Fibroblast of lung (primary cell): ENCODE data around the gene FHOD3. TPM values are rescaled to one million over a fixed set of nuclear protein-coding genes. Genes with fewer than 3 reads are reported as not detected.

Source experiments
- DNase-seq, 2 donors: peaks; one replicate each; pipeline versions ENCODE4 v3.0.0 to v3.0.0-alpha.2; 2010; ENCODE audit warnings: low read depth in 2 of 2
- H2AFZ ChIP-seq: 2 replicates; pipeline ENCODE4 v1.5.1; 2012; ENCODE audit warnings: low read length, control low read depth, inconsistent platforms
- H3K27ac ChIP-seq: 2 replicates; pipeline ENCODE4 v1.5.1; 2011; ENCODE audit warnings: low read length, control low read depth; ENCODE audit not compliant: insufficient read depth
- H3K27me3 ChIP-seq: 2 replicates; pipeline ENCODE4 v1.5.1; 2011; ENCODE audit warnings: mild to moderate bottlenecking, low read length; ENCODE audit not compliant: control insufficient read depth, insufficient read depth
- H3K36me3 ChIP-seq: 2 replicates; pipeline ENCODE4 v1.5.1; 2011; ENCODE audit warnings: low read length; ENCODE audit not compliant: control insufficient read depth, insufficient read depth
- H3K4me1 ChIP-seq: 2 replicates; pipeline ENCODE4 v1.5.1; 2011; ENCODE audit warnings: low read length; ENCODE audit not compliant: control insufficient read depth, insufficient read depth; ENCODE audit errors: extremely low read depth
- H3K4me2 ChIP-seq: 2 replicates; pipeline ENCODE4 v1.5.1; 2011; ENCODE audit warnings: low read length, control low read depth; ENCODE audit not compliant: insufficient read depth; ENCODE audit errors: extremely low read depth
- H3K4me3 ChIP-seq, 4 experiments: fragments of 200-600 bp in 1 of 4; sonication (generic) in 1 of 4; replicated peaks in 1 of 4; 2 replicates each; pipeline ENCODE4 v1.5.1; 2011 to 2016; ENCODE audit warnings: low read length in 4 of 4, low read depth in 3 of 4, mild to moderate bottlenecking in 3 of 4, control low read depth in 2 of 4, inconsistent platforms in 1 of 4, mixed read lengths in 1 of 4; ENCODE audit not compliant: insufficient read depth in 1 of 4; ENCODE audit errors: control extremely low read depth in 1 of 4
- H3K79me2 ChIP-seq: 2 replicates; pipeline ENCODE4 v1.5.1; 2012; ENCODE audit warnings: mild to moderate bottlenecking, low read length, inconsistent platforms; ENCODE audit not compliant: control insufficient read depth, insufficient read depth
- H3K9ac ChIP-seq: 2 replicates; pipeline ENCODE4 v1.5.1; 2011; ENCODE audit warnings: mild to moderate bottlenecking, low read length, control low read depth; ENCODE audit not compliant: insufficient read depth
- H3K9me3 ChIP-seq: 2 replicates; pipeline ENCODE4 v1.5.1; 2012; ENCODE audit warnings: low read depth, low read length; ENCODE audit not compliant: control insufficient read depth, insufficient read depth
- H4K20me1 ChIP-seq: 2 replicates; pipeline ENCODE4 v1.5.1; 2011; ENCODE audit warnings: low read length; ENCODE audit not compliant: control insufficient read depth, insufficient read depth; ENCODE audit errors: extremely low read depth
- CTCF ChIP-seq, 2 donors: IDR thresholded peaks in 1 of 2; conservative IDR thresholded peaks in 1 of 2; 1 replicate in 1 of 2; 2 replicates in 1 of 2; pipeline ENCODE4 v1.5.1; 2011 to 2012; ENCODE audit warnings: low read length in 2 of 2, control low read depth in 1 of 2, inconsistent platforms in 1 of 2, low read depth in 1 of 2, mild to moderate bottlenecking in 1 of 2
- EZH2 ChIP-seq: IDR thresholded peaks from 2 replicates; pipeline ENCODE4 v1.5.1; 2012; ENCODE audit warnings: low read length, control low read depth, mild to moderate bottlenecking; ENCODE audit errors: missing control alignments
- polyA plus RNA-seq, 2 donors: library from polyadenylated mRNA; depleted of rRNA in 1 of 2; stranded (reverse) in 1 of 2; unstranded in 1 of 2; fragments of >200 nt; gene quantifications; 2 replicates each; pipeline ENCODE4 v1.2.1, GENCODE V29; 2011 to 2012; ENCODE audit warnings: missing spikeins in 1 of 2
- total RNA-seq: library from RNA; depleted of rRNA; stranded (reverse); fragments of >200 nt; gene quantifications from 2 replicates; pipeline ENCODE4 v1.2.1, GENCODE V29; 2014

Gene FHOD3
- total and polyA plus RNA-seq, 2 donors (not counting 1 experiment from before 2014, with no cell fraction given) = 16.1 to 28.2 TPM

- Histone ChIP-seq H3K4me3 (no peak overlapping the region), H3K4me2 (no peak overlapping the region), H3K9me3 (no peaks in the 10 kb centered on the region), H4K20me1 (no peaks in the 10 kb centered on the region), H3K36me3 (no peaks in the 10 kb centered on the region), H3K27ac (no peak overlapping the region), H3K9ac (no peak overlapping the region), H2AFZ (no peak overlapping the region), H3K27me3 (no peaks in the 10 kb centered on the region), H3K79me2 (no peaks in the 10 kb centered on the region), H3K4me1 (no peaks in the 10 kb centered on the region)
- no peak for DNase-seq
- TF ChIP-seq EZH2 (no peak), CTCF (conservative IDR thresholded peaks at IDR 0.05 in 1 of 2, IDR thresholded peaks at IDR 0.05 in 1 of 2; ENCODE audit: low read depth in 1 of 2, low read length in 2 of 2) (no peak)
Measured at GRCh38 chr18:36255072-36255698, 42.3 kb upstream of the FHOD3 start.

- no peak overlapping the region for H3K4me2 ChIP-seq
- H3K27me3 ChIP-seq = no peaks in the 10 kb centered on the region
- H3K4me1 ChIP-seq = no peaks in the 10 kb centered on the region
- H3K27ac ChIP-seq = no peak overlapping the region
- H3K36me3 ChIP-seq = no peaks in the 10 kb centered on the region
- H3K9ac ChIP-seq = no peak overlapping the region
- H2AFZ ChIP-seq = no peak overlapping the region
- no peaks in the 10 kb centered on the region for H4K20me1 ChIP-seq
- no peak for DNase-seq
- TF ChIP-seq EZH2 (no peak), CTCF (conservative IDR thresholded peaks at IDR 0.05 in 1 of 2, IDR thresholded peaks at IDR 0.05 in 1 of 2; ENCODE audit: low read depth in 1 of 2, low read length in 2 of 2) (no peak)
- no peak overlapping the region for H3K4me3 ChIP-seq
- no peaks in the 10 kb centered on the region for H3K9me3 ChIP-seq
- no peaks in the 10 kb centered on the region for H3K79me2 ChIP-seq
Measured at GRCh38 chr18:36256094-36256493, 41.4 kb upstream of the FHOD3 start.

- H4K20me1 ChIP-seq = no peaks in the 10 kb centered on the region
- H3K27ac ChIP-seq = no peak overlapping the region
- no peak for DNase-seq
- H3K4me3 ChIP-seq = no peak overlapping the region
- H3K4me2 ChIP-seq = no peak overlapping the region
- no peaks in the 10 kb centered on the region for H3K79me2 ChIP-seq
- H3K27me3 ChIP-seq = no peaks in the 10 kb centered on the region
- TF ChIP-seq CTCF (conservative IDR thresholded peaks at IDR 0.05 in 1 of 2, IDR thresholded peaks at IDR 0.05 in 1 of 2; ENCODE audit: low read depth in 1 of 2, low read length in 2 of 2) (no peak), EZH2 (no peak)
- no peak overlapping the region for H2AFZ ChIP-seq
- H3K4me1 ChIP-seq = no peaks in the 10 kb centered on the region
- no peaks in the 10 kb centered on the region for H3K36me3 ChIP-seq
- H3K9me3 ChIP-seq = no peaks in the 10 kb centered on the region
- H3K9ac ChIP-seq = no peak overlapping the region
Measured at GRCh38 chr18:36262971-36263370, 34.5 kb upstream of the FHOD3 start.
